ENCODE results near the gene MORN1.

GRCh38 chr1:2384941-2385481 lies 6.3 kb downstream of the MORN1 start:
- TF ChIP-seq POLR2A (IDR thresholded peaks at IDR 0.05), result no peak
- TF ChIP-seq CTCF (IDR thresholded peaks at IDR 0.05), result no peak
- no peak for TF ChIP-seq POLR2AphosphoS5 (IDR thresholded peaks at IDR 0.05; ENCODE audit: insufficient read depth in 1 of 2, low read depth in 1 of 2)
